ENCODE data around the gene RASGRP4. TPM values are rescaled to one million over a fixed set of nuclear protein-coding genes. Genes with fewer than 3 reads are reported as not detected.
"Not testable (repeated sequence)": the region's sequence is repeated elsewhere in the genome, so short reads cannot be mapped to it uniquely, and the experiment has no call there.

The RASGRP4 gene
- 1 to 10 TPM; 3.2 to 7.8 (median 4.4) TPM for total RNA-seq

DNA sequence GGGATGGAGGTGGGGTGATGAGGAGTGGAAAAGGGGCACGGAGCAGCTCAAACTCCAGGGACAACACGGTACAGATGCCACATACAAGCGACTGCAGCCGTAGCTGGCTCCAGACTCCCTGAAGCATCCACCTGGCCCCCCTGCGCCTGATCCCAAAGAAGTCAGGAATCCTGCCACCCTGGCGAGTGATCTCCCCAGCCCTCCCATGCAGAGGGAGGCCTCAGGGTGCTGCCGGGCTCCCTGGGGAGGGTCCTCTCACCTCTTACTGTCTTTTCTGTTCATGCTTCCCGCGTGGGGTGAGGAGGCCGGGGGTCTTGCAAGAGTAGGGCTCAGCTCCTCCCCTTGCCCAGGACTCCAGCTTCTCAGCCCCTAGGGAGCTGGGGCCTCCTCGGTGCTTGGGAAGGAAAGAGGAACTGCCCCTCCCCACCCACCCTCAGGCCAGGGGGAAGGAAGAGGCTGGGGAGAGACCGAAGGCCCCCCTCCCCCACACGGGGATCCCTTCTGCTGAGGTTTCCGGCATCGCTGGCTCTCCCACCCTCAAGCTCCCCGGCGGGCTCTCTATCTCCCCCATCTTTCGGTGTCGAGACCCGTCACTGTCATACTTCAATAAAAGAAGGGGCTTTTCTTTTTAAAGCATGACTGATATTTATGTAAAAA is at the start of gene RASGRP4:
TSS of gene RASGRP4 (minus strand) at position 410 of the 657 bp plus-strand sequence. CDS start at position 282, 128 bp downstream.
- Histone ChIP-seq H3K4me3 (peak within 1 kb of the TSS; percentile 28 to 37 (median 34)), H3K27me3 (peaks cover 0 to 50% (median 3%) of the 10 kb centered on the region in 4 donors), H3K36me3 (no peaks in the 10 kb centered on the region), H3K27ac (replicated peaks in 1 of 4) (no peak within 1 kb of the TSS), H3K9me3 (no peaks in the 10 kb centered on the region), H3K4me1 (no peaks in the 10 kb centered on the region)
- 24% methylated on average over 19 of the region's 20 CpGs for WGBS
- intact Hi-C loops (cut with DNase I), result no loop called here
- TF ChIP-seq POLR2A (IDR thresholded peaks at IDR 0.05; ENCODE audit: low read depth) (no peak), POLR2AphosphoS5 (IDR thresholded peaks at IDR 0.05) (no peak), EP300 (IDR thresholded peaks at IDR 0.05) (no peak), CTCF (IDR thresholded peaks at IDR 0.05) (no peak)
- no peak for DNase-seq (ENCODE audit: extremely low spot score)

- 97% methylated on average over 12 of the region's 13 CpGs for WGBS
These were observed 49.2 kb upstream of the RASGRP4 start for GRCh38 chr19:38475176-38475575.

DNA sequence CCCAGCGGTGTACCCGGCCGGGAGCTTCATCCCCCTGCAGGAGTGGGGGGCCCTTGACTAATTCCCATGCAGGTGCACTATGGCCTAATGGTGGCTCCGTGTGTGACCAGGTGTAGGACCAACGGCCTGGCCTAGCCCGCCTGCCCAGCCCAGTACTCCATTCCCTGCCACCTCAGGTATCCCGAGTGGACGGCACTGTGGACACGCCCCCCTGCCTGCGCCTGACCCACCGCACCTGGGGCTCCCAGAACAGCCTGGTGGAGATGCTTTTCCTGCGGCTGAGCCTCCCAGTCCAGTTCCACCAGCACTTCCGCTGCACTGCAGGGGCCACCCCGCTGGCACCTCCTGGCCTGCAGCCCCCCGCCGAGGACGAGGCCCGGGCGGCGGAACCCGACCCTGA is 47.2 kb upstream of the RASGRP4 start:
- Histone ChIP-seq H3K36me3 (no peaks in the 10 kb centered on the region), H3K4me1 (no peaks in the 10 kb centered on the region), H3K4me3 (no peak overlapping the region), H3K27ac (replicated peaks in 1 of 4) (no peak overlapping the region), H3K27me3 (peaks cover 0 to 46% (median 0%) of the 10 kb centered on the region in 4 donors), H3K9me3 (no peaks in the 10 kb centered on the region)
- WGBS, result 96% methylated on average over 11 of the region's 21 CpGs
- intact Hi-C loops (cut with DNase I), result no loop called here
- TF ChIP-seq POLR2AphosphoS5 (IDR thresholded peaks at IDR 0.05), result no peak
- TF ChIP-seq EP300 (IDR thresholded peaks at IDR 0.05), result no peak
- no peak for TF ChIP-seq CTCF (IDR thresholded peaks at IDR 0.05)
- no peak for TF ChIP-seq POLR2A (IDR thresholded peaks at IDR 0.05; ENCODE audit: low read depth)
- DNase-seq (ENCODE audit: extremely low spot score), result no peak

More at GRCh38 chr19:38475176-38475575, 49.2 kb upstream of the RASGRP4 start:
- intact Hi-C loops (cut with DNase I), result no loop called here
- Histone ChIP-seq H3K4me3 (no peak overlapping the region), H3K9me3 (no peaks in the 10 kb centered on the region), H3K27ac (replicated peaks in 1 of 4) (no peak overlapping the region), H3K27me3 (peaks cover 0 to 41% (median 0%) of the 10 kb centered on the region in 4 donors), H3K36me3 (no peaks in the 10 kb centered on the region), H3K4me1 (no peaks in the 10 kb centered on the region)
- DNase-seq (ENCODE audit: extremely low spot score), result no peak
- no peak for TF ChIP-seq CTCF (IDR thresholded peaks at IDR 0.05)
- no peak for TF ChIP-seq POLR2A (IDR thresholded peaks at IDR 0.05; ENCODE audit: low read depth)
- TF ChIP-seq EP300 (IDR thresholded peaks at IDR 0.05), result no peak
- no peak for TF ChIP-seq POLR2AphosphoS5 (IDR thresholded peaks at IDR 0.05)

GRCh38 chr19:38472725-38473124 is 46.7 kb upstream of the RASGRP4 start:
- H3K4me3 ChIP-seq; H3K36me3 ChIP-seq; H3K4me1 ChIP-seq; intact Hi-C loops (cut with DNase I); H3K27ac ChIP-seq (replicated peaks in 1 of 4); H3K9me3 ChIP-seq; DNase-seq (ENCODE audit: extremely low spot score): not testable (repeated sequence)
- 90% methylated on average over 4 of the region's 4 CpGs for WGBS
- H3K27me3 ChIP-seq, result peaks cover 0 to 43% (median 0%) of the 10 kb centered on the region in 4 donors

GRCh38 chr19:38470788-38471480 is 44.9 kb upstream of the RASGRP4 start:
- Histone ChIP-seq H3K36me3 (no peaks in the 10 kb centered on the region), H3K4me3 (no peak overlapping the region), H3K4me1 (no peaks in the 10 kb centered on the region), H3K27me3 (peaks cover 0 to 30% (median 0%) of the 10 kb centered on the region in 4 donors), H3K9me3 (no peaks in the 10 kb centered on the region), H3K27ac (replicated peaks in 1 of 4) (no peak overlapping the region)
- intact Hi-C loops (cut with DNase I), result no loop called here
- 78% methylated on average over 12 of the region's 12 CpGs for WGBS
- DNase-seq (ENCODE audit: extremely low spot score), result no peak
- no peak for TF ChIP-seq EP300 (IDR thresholded peaks at IDR 0.05)
- TF ChIP-seq POLR2AphosphoS5 (IDR thresholded peaks at IDR 0.05), result no peak
- TF ChIP-seq CTCF (IDR thresholded peaks at IDR 0.05), result no peak
- no peak for TF ChIP-seq POLR2A (IDR thresholded peaks at IDR 0.05; ENCODE audit: low read depth)

Measured in esophagus muscularis mucosa (tissue), 4 donors.